Activated effector memory CD4-positive, alpha-beta T cell treated with anti-CD3 and anti-CD28 coated beads, Interleukin-2, amount 50 U/mL, for 16 hours (primary cell): ENCODE measurements around the gene TGFBR3.
A peak's percentile ranks its signal among the peaks of the same experiment; 100 is the strongest.

Experiments
- DNase-seq: peaks from one replicate; pipeline ENCODE4 v3.0.0-alpha.2; 2020

The TGFBR3 gene

DNA sequence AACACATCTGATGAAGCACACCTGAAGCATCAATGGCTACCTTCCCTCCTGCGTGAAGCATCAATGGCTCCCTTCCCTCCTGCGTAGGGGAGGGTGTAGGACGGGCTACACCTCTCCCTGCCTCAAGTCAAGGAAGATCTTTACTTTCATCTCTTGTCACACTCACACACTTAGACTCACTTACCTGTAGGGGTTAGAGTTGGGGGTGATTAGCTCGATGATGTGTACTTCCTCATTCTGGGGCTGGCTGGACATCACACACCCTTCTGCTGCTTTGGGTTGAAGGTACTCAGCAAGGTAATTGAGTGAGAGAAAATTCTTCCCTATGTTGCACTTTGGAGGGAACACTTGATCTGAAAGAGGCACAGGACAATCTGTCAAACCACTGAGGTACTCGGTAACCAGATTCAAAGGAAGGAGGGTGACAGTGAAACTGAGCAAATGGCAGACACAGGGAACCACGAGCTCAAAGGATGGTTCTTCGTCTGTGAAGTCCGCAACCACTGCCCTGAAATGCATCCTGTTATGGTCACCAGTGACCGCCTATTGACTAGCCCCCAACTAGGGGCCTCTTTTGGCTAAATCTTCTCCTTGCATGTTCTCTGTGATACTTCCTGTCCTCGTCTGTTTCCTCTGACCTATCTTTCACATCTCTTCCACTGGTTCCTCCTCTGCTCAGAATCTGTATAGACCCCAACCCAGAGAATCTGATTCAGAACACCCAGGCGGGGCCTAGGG lies 156.2 kb downstream of the TGFBR3 start:
- no peak for DNase-seq

DNA sequence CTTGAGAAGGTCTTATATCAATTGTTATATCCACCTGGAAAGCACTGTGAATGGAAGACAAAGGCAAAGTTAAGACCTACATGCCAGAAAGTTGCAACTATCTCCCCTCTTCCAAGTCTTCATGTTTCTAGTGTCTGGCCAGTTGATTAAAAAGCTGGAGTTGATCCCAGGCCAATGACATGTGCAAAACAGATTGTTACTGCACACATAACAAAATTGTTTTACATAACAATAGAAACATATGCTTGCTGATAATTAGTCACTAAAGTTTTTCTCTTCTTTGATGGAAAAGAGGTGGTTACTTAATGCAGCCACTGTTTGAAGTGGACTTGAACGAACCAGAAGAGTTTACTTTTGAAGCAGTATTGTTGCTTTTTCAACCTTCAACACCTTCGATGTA lies 158.2 kb downstream of the TGFBR3 start:
- DNase-seq, result no peak

DNA sequence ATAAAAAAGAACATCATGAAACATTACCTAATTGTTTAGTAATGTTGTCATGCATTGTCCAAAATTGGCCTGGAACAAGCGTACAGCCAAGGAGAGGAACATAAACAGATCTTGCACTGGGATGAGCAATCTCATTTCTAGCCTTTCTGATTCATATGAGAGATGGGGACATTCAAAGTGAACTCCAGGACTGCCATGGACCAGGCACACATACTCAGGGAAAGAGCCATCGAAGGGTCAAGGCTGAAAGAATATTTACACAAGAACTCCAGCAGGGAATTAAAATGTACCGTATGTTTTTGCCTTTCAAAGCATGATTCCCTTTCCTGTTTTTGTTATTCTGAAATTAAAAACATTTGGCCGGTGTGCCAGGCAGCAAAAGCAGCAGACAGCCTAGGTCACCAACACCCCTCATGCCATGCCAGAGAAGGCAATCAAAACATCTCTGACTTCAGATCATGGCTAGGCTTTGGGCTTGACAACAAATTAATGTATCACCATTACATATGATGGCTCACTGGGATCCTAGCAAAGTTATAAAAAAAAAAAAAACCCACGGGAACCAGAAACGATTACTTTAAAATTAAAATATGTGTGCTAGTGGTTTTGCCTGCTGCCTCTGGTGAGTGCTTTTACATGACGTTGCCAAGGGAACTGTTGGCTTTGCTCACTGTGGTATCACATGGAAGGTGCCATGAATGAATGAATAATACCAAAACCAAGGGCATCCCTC lies 159.8 kb downstream of the TGFBR3 start:
- DNase-seq, result no peak

DNA sequence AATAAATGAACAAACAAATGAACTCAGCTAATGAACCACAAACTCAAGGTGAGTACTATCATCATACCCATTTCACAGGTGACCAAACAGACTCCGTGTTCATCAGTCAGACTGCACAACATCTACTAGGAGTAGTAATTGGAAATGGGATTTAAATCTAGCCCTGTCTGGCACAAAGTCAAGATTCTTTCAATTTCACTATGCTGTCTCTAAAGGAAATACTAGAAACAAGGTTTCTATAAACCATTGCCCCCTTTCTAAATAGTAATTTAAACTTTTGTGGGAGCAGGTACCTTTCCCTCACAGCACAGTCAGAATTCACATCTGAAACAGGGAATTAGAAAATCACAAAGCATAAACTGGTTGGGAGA lies 160.3 kb downstream of the TGFBR3 start:
- no peak for DNase-seq

DNA sequence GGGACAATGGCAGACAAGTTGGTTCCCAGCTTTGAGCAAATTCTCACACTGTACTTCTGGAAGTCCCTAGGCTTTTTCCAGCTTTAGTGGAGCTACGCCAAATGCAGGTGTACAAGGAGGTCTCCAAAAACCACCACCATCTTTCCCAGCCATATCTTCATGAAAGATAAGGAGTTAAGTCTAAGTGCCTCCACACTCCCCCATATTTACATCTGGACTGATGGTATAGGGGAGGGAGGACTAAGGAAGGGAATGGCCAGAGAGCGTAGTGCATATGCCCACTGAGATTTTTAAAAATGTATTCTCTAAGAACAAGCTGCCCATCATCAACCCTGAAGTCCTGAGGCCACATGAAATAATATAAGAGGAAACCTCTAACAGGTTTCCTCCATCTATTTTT lies 161.3 kb downstream of the TGFBR3 start:
- DNase-seq, result no peak

DNA sequence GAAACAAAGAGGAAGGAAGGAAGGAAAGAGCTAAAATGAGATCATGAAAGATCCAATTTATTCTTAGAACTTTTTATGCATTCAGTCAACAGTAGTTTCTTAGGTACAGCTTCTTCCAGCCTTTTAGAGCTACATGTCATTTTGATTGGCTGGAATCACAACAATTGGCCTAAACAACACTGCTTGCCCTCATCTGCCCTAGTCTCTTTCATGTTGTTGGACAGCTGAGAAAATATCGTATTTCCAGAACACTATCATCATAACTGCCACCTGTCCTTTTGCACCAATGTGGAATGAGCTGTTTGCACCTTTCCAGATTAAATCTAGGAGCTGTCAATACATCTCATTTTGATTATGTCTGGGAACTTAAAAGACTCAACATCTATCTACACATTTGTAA lies 161.7 kb downstream of the TGFBR3 start:
- DNase-seq, result no peak

DNA sequence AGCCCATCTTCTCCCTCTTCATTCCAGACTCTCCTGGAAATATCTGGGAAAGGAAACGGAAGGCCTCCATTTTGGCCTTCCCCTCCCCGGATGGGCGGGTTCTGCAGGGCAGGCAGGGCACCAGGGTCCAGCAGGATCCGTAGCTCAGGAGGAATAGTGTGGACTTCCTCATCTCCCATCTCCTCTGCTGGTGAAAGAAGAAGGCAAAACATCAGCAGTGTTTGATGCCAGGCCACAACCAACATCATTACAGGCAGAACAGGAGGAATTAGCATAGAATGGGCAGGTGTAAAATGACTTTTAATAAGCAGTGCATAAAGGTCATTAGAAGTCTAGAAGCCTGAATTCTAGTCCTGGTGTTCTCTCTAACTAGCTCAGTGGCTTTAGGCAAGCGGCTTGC lies 165.9 kb downstream of the TGFBR3 start:
- DNase-seq, result no peak

DNA sequence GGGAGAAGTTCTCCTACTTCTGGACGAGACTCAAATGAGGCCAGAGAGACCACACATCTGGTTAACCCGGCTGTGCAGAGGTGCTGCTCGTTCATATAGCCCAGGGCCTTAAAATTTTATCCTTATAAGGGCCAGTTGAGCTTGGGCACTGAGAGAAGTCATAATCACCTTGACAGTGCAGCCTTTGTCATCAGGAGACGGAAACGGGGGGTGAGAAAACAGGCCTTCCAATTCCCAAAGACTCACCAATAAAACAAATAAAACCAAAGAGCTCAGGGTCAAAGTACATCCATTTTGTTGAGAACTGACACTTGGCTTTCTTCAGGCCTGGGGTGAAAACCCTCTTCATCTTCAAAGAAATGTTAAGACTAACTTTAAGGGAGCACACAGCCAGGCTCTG lies 167.1 kb downstream of the TGFBR3 start:
- DNase-seq, result no peak

DNA sequence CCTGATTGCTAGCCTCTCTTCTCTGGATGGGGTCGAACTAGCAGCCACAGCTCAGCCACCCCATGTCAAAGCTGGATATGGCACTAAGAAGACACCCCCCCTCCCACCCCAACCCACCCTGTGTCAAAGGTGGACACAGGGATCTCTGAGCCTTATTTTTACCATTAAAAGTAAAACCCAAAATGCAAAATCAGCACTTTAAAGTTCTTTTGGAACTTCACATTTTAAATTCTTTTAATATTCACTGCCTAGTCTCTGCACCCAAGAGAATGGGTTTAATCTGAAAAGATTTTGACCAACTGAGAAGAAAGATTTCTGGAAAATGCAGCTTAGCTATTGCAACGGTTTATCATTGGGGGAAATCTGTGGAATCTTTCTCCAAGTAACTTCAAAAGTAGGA lies 167.6 kb downstream of the TGFBR3 start:
- no peak for DNase-seq

DNA sequence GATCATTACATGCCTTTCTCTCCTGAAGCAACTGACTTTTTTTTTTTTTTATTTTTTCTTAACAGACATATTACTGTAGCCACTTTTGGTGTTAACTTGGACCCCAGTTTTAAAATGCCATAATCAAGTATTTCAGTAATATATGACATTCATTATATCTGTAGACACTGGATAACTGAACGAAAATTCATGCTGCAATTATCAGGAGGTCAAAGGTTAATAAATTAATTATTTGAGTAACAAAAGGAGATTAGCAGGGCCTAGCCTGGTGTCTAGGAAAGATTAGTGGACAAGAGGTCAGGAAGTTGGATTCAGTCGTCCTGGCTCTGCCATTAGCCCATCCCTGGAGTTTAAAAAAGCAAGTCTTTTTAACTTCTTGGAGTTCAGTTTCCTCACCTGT lies 168.1 kb downstream of the TGFBR3 start:
- DNase-seq, result no peak

DNA sequence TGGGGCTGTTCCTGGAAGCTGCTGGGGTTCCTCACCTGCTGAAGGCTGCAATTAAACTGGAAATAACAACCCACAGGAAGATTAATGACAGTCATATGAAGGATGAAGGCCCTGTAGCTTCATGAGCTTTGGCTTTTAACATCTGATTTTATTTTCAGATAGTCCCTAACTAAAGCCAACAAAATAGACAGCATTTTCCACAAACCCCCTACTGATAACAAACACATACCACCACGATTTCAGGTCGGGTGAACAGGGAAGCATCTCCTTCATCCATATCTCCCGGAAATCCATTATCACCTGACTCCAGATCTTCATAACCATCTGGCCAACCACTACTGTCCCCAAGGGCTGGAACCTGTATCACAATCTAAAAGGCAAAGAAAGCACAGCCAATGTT lies 169.6 kb downstream of the TGFBR3 start:
- no peak for DNase-seq

DNA sequence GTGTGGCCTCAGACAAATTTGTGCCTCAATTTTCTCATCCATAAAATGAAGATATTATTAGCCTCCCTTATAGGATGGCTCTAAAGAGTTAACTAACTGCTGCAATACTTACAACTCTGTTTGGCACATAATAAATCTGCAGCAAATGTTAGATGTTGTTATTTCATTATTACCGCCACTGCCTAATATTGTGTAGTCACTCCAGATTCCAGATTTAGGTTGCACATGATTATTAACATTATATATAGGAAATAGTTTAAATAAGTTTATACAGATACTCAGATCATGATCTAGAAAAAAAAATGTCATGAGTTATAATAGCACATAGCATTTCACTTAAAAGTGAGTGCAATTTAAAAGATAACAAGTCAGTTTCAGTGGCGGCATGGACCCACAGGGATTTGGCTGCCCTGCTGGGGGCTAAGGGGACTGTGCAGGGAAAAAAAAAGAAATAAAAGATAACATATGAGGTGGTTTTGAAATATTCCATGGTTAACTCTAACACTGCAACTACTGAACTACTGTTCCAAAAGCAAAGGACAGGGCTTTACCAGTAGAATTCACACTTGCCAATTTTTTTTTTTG lies 170.4 kb downstream of the TGFBR3 start:
- no peak for DNase-seq

DNA sequence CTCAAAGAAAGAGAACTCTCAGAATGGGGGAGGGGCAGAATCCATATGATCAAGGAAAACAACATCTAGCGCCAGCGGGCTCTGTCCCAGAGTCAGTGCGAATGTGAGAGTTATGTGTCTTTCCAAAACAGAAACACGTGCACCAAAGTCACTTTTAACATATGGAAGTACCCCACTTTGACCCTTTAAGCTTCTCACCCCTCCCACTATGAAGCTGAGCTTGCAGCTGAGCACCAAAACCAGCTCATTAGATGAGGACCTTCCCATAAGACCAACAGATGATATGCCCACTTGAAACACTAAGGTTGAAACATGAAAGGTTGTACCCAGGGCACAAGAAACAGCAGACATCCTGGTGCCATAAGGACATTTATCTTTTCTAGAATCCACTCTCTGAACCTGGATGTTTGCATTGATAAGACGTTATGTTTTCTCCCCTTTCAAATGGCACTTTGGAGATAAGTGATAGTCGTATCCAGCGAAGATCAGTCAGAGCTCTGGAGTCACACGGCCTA lies 171.0 kb downstream of the TGFBR3 start:
- DNase-seq, result no peak

DNA sequence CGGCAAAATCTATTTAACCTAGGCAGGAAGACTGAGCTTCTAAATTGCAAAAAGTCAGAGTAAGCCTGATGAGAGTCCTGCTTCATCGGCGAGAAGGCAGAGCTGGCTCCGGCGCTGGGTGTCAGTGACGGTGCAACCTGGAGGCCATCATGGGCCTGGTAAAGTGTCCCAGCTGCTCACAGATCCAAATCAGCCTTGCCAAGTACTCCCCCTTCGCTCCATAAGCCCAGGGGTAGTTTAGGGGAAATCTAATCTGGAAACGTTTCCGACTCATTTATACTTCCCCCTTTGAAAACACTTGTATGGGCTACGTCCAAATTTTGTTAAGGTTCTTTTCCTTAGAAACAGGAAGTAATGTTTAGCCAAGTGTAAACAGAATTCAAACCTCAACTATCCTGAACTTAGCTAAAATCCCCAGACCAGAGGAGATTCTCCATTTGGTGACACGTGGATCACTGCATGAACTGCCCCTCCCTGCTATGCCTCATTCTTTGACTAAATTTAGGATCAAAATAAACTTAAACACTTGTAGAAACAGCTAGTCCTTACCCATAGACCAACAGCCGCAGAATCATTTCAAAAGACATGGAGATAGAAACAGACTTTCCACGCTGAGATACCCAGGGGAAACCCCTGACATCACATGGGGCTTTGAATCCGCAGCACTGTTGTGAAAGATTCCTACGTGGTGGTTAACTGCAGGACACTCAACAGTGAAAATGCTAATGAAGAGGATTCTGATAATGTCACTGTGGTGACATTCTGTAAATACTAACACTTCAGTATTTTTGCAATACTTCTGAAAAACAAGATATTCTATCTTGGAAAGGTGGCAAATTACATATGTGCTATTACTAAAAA lies 172.7 kb downstream of the TGFBR3 start:
- peak; percentile 71 for DNase-seq

DNA sequence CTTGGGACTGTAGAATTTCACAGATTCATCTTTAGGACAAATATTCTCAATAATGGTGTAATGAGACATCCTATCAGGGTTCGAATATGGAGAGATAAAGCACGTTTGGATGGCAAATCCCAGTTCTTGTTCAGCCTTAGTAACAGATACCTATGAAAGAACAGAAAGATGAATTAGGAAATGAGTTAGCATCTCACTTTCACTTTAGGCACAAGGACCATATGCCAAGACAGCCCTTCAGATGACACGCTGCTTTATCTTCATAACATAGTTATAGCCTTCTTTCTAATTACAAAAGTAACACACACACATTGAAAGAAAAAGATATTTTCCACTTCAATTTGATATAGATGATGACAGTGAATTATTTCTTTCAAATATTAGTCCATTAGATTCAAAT lies 173.6 kb downstream of the TGFBR3 start:
- no peak for DNase-seq

DNA sequence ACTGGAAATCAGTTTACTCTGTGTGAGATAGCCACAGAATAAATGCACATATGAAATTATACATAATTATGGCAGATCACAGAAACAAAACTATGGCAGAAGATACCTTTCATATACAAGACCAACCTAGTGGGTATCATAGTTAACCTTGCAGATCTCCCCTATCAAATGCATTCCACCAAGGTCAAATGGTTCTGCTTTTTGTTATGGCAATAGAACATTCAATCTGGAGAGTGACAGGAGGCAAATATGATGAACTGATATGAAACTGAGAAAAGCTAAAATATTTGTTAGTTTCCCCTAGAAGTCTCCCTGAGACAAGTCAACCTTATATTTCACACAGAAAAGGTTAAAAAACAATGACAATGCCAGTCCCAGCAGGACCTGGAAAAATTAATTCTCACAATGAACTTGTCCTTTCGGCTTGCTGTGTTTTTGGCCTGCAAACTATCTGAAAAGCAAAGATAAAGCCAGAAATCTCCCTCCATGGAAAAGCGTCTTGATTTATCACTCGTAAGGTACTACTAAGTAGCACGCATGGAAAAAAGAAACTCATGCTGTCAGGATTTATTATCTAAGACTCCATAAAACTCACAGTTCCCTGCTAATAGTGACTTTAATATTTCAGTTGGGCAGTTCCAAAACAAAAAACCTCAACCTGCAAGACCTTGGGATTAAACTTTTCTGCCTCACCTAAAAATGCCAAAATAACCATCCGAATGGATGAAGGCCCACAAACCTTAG lies 174.3 kb downstream of the TGFBR3 start:
- no peak for DNase-seq

DNA sequence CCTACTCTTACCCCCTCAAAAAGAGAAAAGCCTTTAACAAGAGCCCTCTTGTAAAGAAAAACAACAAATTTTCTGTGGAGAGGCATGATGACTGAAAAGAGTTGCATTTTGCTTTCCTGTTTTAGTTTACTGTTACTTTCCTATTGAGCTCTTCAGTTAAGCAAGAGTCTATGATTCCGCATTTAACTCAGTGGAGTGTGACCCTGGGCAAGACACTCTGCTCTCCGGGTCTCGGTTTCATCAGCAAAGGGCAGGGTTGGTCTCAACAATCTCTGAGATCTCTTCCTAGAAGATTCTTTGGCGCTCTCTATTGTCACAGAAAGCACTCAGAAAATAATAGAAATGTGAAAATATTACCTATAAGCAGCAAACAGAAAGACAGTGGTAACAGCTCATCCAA lies 175.7 kb downstream of the TGFBR3 start:
- no peak for DNase-seq

DNA sequence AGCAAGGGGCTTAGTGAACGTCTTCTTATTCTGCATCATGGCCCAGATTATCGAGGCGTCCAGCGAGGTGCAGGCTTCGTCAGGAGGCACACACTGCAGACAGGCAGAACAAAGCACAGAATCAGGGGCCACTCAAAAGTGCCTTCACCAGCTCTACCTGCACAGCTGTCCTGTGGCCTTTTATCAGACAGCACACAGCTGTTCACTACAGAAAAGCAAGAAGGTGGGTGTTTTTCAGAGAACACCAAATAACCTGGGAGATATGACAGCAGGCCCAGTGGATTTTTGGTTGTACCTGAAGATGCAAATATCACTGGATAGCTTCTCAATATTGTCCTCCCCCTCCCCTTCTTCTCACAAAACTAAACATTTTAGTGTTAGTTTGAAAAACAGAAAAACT lies 177.3 kb downstream of the TGFBR3 start:
- no peak for DNase-seq

DNA sequence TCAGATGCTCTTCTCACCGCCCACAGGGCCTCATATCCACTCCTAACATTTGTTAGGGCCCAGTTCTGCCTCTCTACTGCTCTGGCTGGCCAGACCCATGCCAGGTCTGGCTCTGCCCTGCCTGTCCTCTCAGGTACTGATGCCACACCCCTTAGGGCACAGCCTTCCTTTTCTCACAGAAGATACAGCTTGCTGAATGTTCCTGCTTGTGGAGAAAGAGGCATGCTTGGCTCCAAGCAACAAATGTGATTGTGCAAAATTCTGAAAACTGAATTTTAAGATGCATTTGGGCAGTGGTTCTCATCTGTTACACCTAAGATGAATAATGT lies 178.1 kb downstream of the TGFBR3 start:
- DNase-seq, result no peak

DNA sequence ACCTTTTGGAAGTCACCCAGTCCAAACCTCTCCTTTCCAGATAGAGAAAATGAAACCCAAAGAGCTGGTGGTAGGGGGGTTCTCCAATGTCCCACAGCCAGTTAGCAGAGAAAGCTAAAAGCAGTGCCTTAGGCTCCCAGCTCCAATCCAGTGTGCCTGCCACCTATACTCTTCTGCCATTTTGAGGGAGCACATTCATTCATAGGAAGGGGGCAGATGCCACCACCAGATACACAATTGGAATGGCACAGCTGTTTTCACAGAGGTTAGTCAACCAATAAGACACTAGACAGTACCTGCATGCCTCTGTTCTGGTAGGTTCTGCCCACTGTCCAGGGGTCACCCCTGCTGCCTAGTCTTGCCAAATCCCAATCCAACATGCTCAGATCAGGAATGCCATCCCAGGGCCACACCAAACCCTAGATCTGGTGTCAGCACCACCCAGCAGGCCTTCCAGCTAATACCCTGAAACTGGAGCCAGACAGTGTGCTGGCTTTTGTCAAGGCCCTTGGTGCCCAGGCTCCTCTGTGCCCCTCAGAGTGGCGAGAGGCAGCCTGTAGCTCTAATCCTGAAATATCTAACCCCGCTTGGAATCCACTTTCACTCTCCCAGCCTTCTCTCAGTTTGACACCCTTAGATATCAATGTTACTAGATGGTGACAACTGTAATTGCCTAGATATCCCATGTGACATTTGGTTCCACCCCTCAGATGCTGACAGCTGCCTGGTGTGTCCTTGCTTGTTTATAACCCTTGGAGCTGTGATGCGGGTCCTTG lies 178.6 kb downstream of the TGFBR3 start:
- DNase-seq, result no peak

DNA sequence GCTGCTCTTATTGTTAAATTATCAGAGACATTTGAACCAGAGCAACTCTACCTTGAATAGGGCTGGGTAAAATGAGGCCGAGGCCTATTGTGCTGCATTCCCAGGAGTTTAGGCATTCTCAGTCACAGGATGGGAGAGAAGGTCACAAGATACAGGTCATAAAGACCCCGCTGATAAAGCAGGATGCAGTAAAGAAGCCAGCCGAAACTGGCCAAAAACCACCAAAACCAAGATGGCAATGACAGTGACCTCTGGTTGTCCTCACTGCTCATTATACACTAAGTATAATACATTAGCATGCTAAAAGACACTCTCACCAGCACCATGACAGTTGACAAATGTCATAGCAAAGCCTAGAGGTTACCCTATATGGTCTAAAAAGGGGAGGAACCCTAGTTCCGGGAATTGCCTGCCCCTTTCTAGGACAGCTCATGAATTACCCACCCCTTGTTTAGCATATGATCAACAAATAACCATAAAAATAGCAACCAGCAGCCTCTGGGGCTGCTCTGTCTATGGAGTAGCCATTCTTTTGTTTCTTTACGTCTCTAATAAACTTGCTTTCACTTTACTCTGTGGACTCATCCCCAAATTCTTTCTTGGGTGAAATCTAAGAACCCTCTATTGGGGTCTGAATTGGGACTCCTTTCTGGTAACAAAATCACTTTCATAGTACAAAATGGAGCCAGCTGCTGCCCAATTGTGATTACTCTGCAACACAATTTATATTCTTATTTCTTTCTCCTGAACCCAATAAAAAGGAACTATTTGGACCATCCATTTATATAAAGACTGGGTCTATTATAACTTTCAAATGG lies 179.6 kb downstream of the TGFBR3 start:
- DNase-seq, result no peak
